ENCODE results near the gene ACSS2.
A peak's percentile ranks its signal among the peaks of the same experiment; 100 is the strongest.
"Not testable (repeated sequence)": the region's sequence is repeated elsewhere in the genome, so short reads cannot be mapped to it uniquely, and the experiment has no call there.

Gene ACSS2

GRCh38 chr20:34886122-34886521 is 9.7 kb downstream of the ACSS2 start:
- H3K27me3 ChIP-seq (ENCODE audit: control insufficient read depth in 2 of 2, insufficient read depth in 2 of 2, low read length in 2 of 2), result no peaks in the 10 kb centered on the region
- H3K4me1 ChIP-seq (ENCODE audit: control insufficient read depth in 2 of 2, insufficient read depth in 2 of 2, low read length in 2 of 2), result peaks cover 5 to 22% of the 10 kb centered on the region in 2 donors
- H3K9ac ChIP-seq (ENCODE audit: low read depth in 1 of 2, low read length in 2 of 2), result no peak overlapping the region
- no peak overlapping the region for H3K4me3 ChIP-seq (ENCODE audit: low read length in 2 of 2)
- H3K9me3 ChIP-seq (ENCODE audit: control insufficient read depth in 2 of 2, low read length in 2 of 2), result no peaks in the 10 kb centered on the region
- peaks cover 26 to 32% of the 10 kb centered on the region in 2 donors for H3K36me3 ChIP-seq (ENCODE audit: control insufficient read depth in 2 of 2, insufficient read depth in 2 of 2, low read length in 2 of 2)
- no peak overlapping the region for H3K27ac ChIP-seq (ENCODE audit: low read depth in 2 of 2, low read length in 2 of 2)

GRCh38 chr20:34887023-34887422 is 10.6 kb downstream of the ACSS2 start:
- Histone ChIP-seq H3K9ac (ENCODE audit: low read depth in 1 of 2, low read length in 2 of 2) (no peak overlapping the region), H3K36me3 (ENCODE audit: control insufficient read depth in 2 of 2, insufficient read depth in 2 of 2, low read length in 2 of 2) (peaks cover 26 to 32% of the 10 kb centered on the region in 2 donors), H3K4me1 (ENCODE audit: control insufficient read depth in 2 of 2, insufficient read depth in 2 of 2, low read length in 2 of 2) (peaks cover 5 to 26% of the 10 kb centered on the region in 2 donors), H3K9me3 (ENCODE audit: control insufficient read depth in 2 of 2, low read length in 2 of 2) (no peaks in the 10 kb centered on the region), H3K4me3 (ENCODE audit: low read length in 2 of 2) (no peak overlapping the region), H3K27ac (ENCODE audit: low read depth in 2 of 2, low read length in 2 of 2) (no peak overlapping the region), H3K27me3 (ENCODE audit: control insufficient read depth in 2 of 2, insufficient read depth in 2 of 2, low read length in 2 of 2) (no peaks in the 10 kb centered on the region)

GRCh38 chr20:34888468-34888867 is 12.1 kb downstream of the ACSS2 start:
- Histone ChIP-seq H3K9ac (ENCODE audit: low read depth in 1 of 2, low read length in 2 of 2) (no peak overlapping the region), H3K4me1 (ENCODE audit: control insufficient read depth in 2 of 2, insufficient read depth in 2 of 2, low read length in 2 of 2) (peaks cover 5 to 26% of the 10 kb centered on the region in 2 donors), H3K4me3 (ENCODE audit: low read length in 2 of 2) (no peak overlapping the region), H3K27me3 (ENCODE audit: control insufficient read depth in 2 of 2, insufficient read depth in 2 of 2, low read length in 2 of 2) (no peaks in the 10 kb centered on the region), H3K36me3 (ENCODE audit: control insufficient read depth in 2 of 2, insufficient read depth in 2 of 2, low read length in 2 of 2) (peaks cover 19 to 23% of the 10 kb centered on the region in 2 donors), H3K9me3 (ENCODE audit: control insufficient read depth in 2 of 2, low read length in 2 of 2) (no peaks in the 10 kb centered on the region), H3K27ac (ENCODE audit: low read depth in 2 of 2, low read length in 2 of 2) (no peak overlapping the region)

GRCh38 chr20:34891166-34892062 is 15.0 kb downstream of the ACSS2 start:
- Histone ChIP-seq H3K36me3 (ENCODE audit: control insufficient read depth in 2 of 2, insufficient read depth in 2 of 2, low read length in 2 of 2) (peaks cover 9% of the 10 kb centered on the region in 2 donors), H3K9ac (ENCODE audit: low read depth in 1 of 2, low read length in 2 of 2) (no peak overlapping the region), H3K4me1 (ENCODE audit: control insufficient read depth in 2 of 2, insufficient read depth in 2 of 2, low read length in 2 of 2) (peaks cover 10 to 33% of the 10 kb centered on the region in 2 donors), H3K4me3 (ENCODE audit: low read length in 2 of 2) (no peak overlapping the region), H3K9me3 (ENCODE audit: control insufficient read depth in 2 of 2, low read length in 2 of 2) (no peaks in the 10 kb centered on the region), H3K27me3 (ENCODE audit: control insufficient read depth in 2 of 2, insufficient read depth in 2 of 2, low read length in 2 of 2) (no peaks in the 10 kb centered on the region), H3K27ac (ENCODE audit: low read depth in 2 of 2, low read length in 2 of 2) (no peak overlapping the region)

- Histone ChIP-seq H3K4me1 (ENCODE audit: control insufficient read depth in 2 of 2, insufficient read depth in 2 of 2, low read length in 2 of 2) (peaks cover 10 to 35% of the 10 kb centered on the region in 2 donors), H3K4me3 (ENCODE audit: low read length in 2 of 2) (no peak overlapping the region), H3K36me3 (ENCODE audit: control insufficient read depth in 2 of 2, insufficient read depth in 2 of 2, low read length in 2 of 2) (peaks cover 4 to 9% of the 10 kb centered on the region in 2 donors), H3K27me3 (ENCODE audit: control insufficient read depth in 2 of 2, insufficient read depth in 2 of 2, low read length in 2 of 2) (no peaks in the 10 kb centered on the region), H3K9ac (ENCODE audit: low read depth in 1 of 2, low read length in 2 of 2) (no peak overlapping the region), H3K27ac (ENCODE audit: low read depth in 2 of 2, low read length in 2 of 2) (no peak overlapping the region), H3K9me3 (ENCODE audit: control insufficient read depth in 2 of 2, low read length in 2 of 2) (no peaks in the 10 kb centered on the region)
These were observed 16.3 kb downstream of the ACSS2 start for GRCh38 chr20:34892671-34893070.

- Histone ChIP-seq H3K9me3 (ENCODE audit: control insufficient read depth in 2 of 2, low read length in 2 of 2) (no peaks in the 10 kb centered on the region), H3K4me3 (ENCODE audit: low read length in 2 of 2) (no peak overlapping the region), H3K27me3 (ENCODE audit: control insufficient read depth in 2 of 2, insufficient read depth in 2 of 2, low read length in 2 of 2) (no peaks in the 10 kb centered on the region), H3K9ac (ENCODE audit: low read depth in 1 of 2, low read length in 2 of 2) (no peak overlapping the region), H3K36me3 (ENCODE audit: control insufficient read depth in 2 of 2, insufficient read depth in 2 of 2, low read length in 2 of 2) (peaks cover 4% of the 10 kb centered on the region in 2 donors), H3K27ac (ENCODE audit: low read depth in 2 of 2, low read length in 2 of 2) (no peak overlapping the region), H3K4me1 (ENCODE audit: control insufficient read depth in 2 of 2, insufficient read depth in 2 of 2, low read length in 2 of 2) (peaks cover 10 to 35% of the 10 kb centered on the region in 2 donors)
These were observed 18.3 kb downstream of the ACSS2 start for GRCh38 chr20:34894723-34895122.

- H3K9me3 ChIP-seq (ENCODE audit: control insufficient read depth in 2 of 2, low read length in 2 of 2), result no peaks in the 10 kb centered on the region
- peak overlapping the region in 1 of 2 donors; percentile 0 for H3K27ac ChIP-seq (ENCODE audit: low read depth in 2 of 2, low read length in 2 of 2)
- H3K4me3 ChIP-seq (ENCODE audit: low read length in 2 of 2), result no peak overlapping the region
- no peaks in the 10 kb centered on the region for H3K27me3 ChIP-seq (ENCODE audit: control insufficient read depth in 2 of 2, insufficient read depth in 2 of 2, low read length in 2 of 2)
- peaks cover 0 to 4% of the 10 kb centered on the region in 2 donors for H3K36me3 ChIP-seq (ENCODE audit: control insufficient read depth in 2 of 2, insufficient read depth in 2 of 2, low read length in 2 of 2)
- no peak overlapping the region for H3K9ac ChIP-seq (ENCODE audit: low read depth in 1 of 2, low read length in 2 of 2)
- H3K4me1 ChIP-seq (ENCODE audit: control insufficient read depth in 2 of 2, insufficient read depth in 2 of 2, low read length in 2 of 2), result peaks cover 10 to 30% of the 10 kb centered on the region in 2 donors
These were observed 19.1 kb downstream of the ACSS2 start for GRCh38 chr20:34895465-34895864.

- peaks cover 0 to 4% of the 10 kb centered on the region in 2 donors for H3K36me3 ChIP-seq (ENCODE audit: control insufficient read depth in 2 of 2, insufficient read depth in 2 of 2, low read length in 2 of 2)
- H3K9me3 ChIP-seq (ENCODE audit: control insufficient read depth in 2 of 2, low read length in 2 of 2), result no peaks in the 10 kb centered on the region
- H3K9ac ChIP-seq (ENCODE audit: low read depth in 1 of 2, low read length in 2 of 2), result no peak overlapping the region
- no peak overlapping the region for H3K4me3 ChIP-seq (ENCODE audit: low read length in 2 of 2)
- peaks cover 10 to 27% of the 10 kb centered on the region in 2 donors for H3K4me1 ChIP-seq (ENCODE audit: control insufficient read depth in 2 of 2, insufficient read depth in 2 of 2, low read length in 2 of 2)
- no peaks in the 10 kb centered on the region for H3K27me3 ChIP-seq (ENCODE audit: control insufficient read depth in 2 of 2, insufficient read depth in 2 of 2, low read length in 2 of 2)
- no peak overlapping the region for H3K27ac ChIP-seq (ENCODE audit: low read depth in 2 of 2, low read length in 2 of 2)
These were observed 19.7 kb downstream of the ACSS2 start for GRCh38 chr20:34896086-34896621.

GRCh38 chr20:34898129-34898528 is 21.7 kb downstream of the ACSS2 start:
- not testable (repeated sequence) for H3K27me3 ChIP-seq (ENCODE audit: control insufficient read depth in 2 of 2, insufficient read depth in 2 of 2, low read length in 2 of 2); H3K9ac ChIP-seq (ENCODE audit: low read depth in 1 of 2, low read length in 2 of 2); H3K9me3 ChIP-seq (ENCODE audit: control insufficient read depth in 2 of 2, low read length in 2 of 2); H3K4me3 ChIP-seq (ENCODE audit: low read length in 2 of 2); H3K27ac ChIP-seq (ENCODE audit: low read depth in 2 of 2, low read length in 2 of 2)
- Histone ChIP-seq H3K36me3 (ENCODE audit: control insufficient read depth in 2 of 2, insufficient read depth in 2 of 2, low read length in 2 of 2) (peaks cover 5 to 11% of the 10 kb centered on the region in 2 donors), H3K4me1 (ENCODE audit: control insufficient read depth in 2 of 2, insufficient read depth in 2 of 2, low read length in 2 of 2) (peaks cover 10 to 26% of the 10 kb centered on the region in 2 donors)

- not testable (repeated sequence) for H3K9me3 ChIP-seq (ENCODE audit: control insufficient read depth in 2 of 2, low read length in 2 of 2); H3K27ac ChIP-seq (ENCODE audit: low read depth in 2 of 2, low read length in 2 of 2); H3K27me3 ChIP-seq (ENCODE audit: control insufficient read depth in 2 of 2, insufficient read depth in 2 of 2, low read length in 2 of 2); H3K9ac ChIP-seq (ENCODE audit: low read depth in 1 of 2, low read length in 2 of 2); H3K4me3 ChIP-seq (ENCODE audit: low read length in 2 of 2)
- Histone ChIP-seq H3K4me1 (ENCODE audit: control insufficient read depth in 2 of 2, insufficient read depth in 2 of 2, low read length in 2 of 2) (peaks cover 10 to 32% of the 10 kb centered on the region in 2 donors), H3K36me3 (ENCODE audit: control insufficient read depth in 2 of 2, insufficient read depth in 2 of 2, low read length in 2 of 2) (peaks cover 5 to 11% of the 10 kb centered on the region in 2 donors)
These were observed 22.3 kb downstream of the ACSS2 start for GRCh38 chr20:34898731-34899130.
